GM19452 (cell line): ENCODE results near the gene PCED1B.

Source experiments
- ATAC-seq: cut with Tn5 transposase; IDR thresholded peaks from one replicate; pipeline ENCODE4 v1.9.1; 2021; ENCODE audit not compliant: unreplicated experiment

The PCED1B gene

GRCh38 chr12:47088021-47088944, 8.9 kb downstream of the PCED1B start:
- no peak for ATAC-seq

- ATAC-seq, result no peak
Observed at GRCh38 chr12:47091009-47091408, 11.6 kb downstream of the PCED1B start.

GRCh38 chr12:47094804-47095203, 15.4 kb downstream of the PCED1B start:
- ATAC-seq, result no peak

- ATAC-seq, result no peak
Observed at GRCh38 chr12:47095446-47096236, 16.2 kb downstream of the PCED1B start.

GRCh38 chr12:47097276-47097896, 18.0 kb downstream of the PCED1B start:
- ATAC-seq, result no peak

- no peak for ATAC-seq
Observed at GRCh38 chr12:47098099-47098498, 18.7 kb downstream of the PCED1B start.

- ATAC-seq, result no peak
Observed at GRCh38 chr12:47099610-47100009, 20.2 kb downstream of the PCED1B start.

- no peak for ATAC-seq
Observed at GRCh38 chr12:47100160-47100559, 20.7 kb downstream of the PCED1B start.

GRCh38 chr12:47102406-47102805, 23.0 kb downstream of the PCED1B start:
- ATAC-seq, result no peak

- ATAC-seq, result no peak
Observed at GRCh38 chr12:47102845-47103651, 23.6 kb downstream of the PCED1B start.

GRCh38 chr12:47105914-47106674, 26.7 kb downstream of the PCED1B start:
- ATAC-seq, result no peak

GRCh38 chr12:47107446-47107845, 28.0 kb downstream of the PCED1B start:
- no peak for ATAC-seq

- ATAC-seq, result no peak
Observed at GRCh38 chr12:47107926-47108325, 28.5 kb downstream of the PCED1B start.

- no peak for ATAC-seq
Observed at GRCh38 chr12:47110011-47110541, 30.7 kb downstream of the PCED1B start.

- no peak for ATAC-seq
Observed at GRCh38 chr12:47110718-47111391, 31.4 kb downstream of the PCED1B start.

- no peak for ATAC-seq
Observed at GRCh38 chr12:47111392-47111778, 32.0 kb downstream of the PCED1B start.

- ATAC-seq, result no peak
Observed at GRCh38 chr12:47111854-47112253, 32.4 kb downstream of the PCED1B start.

- ATAC-seq, result no peak
Observed at GRCh38 chr12:47112679-47113078, 33.3 kb downstream of the PCED1B start.

GRCh38 chr12:47114481-47114892, 35.1 kb downstream of the PCED1B start:
- ATAC-seq, result no peak
